Umbilical cord (tissue), 2 donors: ENCODE results near the gene RBM20. TPM values are rescaled to one million over a fixed set of nuclear protein-coding genes. Genes with fewer than 3 reads are reported as not detected.
"Not testable (repeated sequence)": the region's sequence is repeated elsewhere in the genome, so short reads cannot be mapped to it uniquely, and the experiment has no call there.

Experiments
- DNase-seq: peaks from one replicate; pipeline ENCODE4 v3.0.0-alpha.2; 2015; ENCODE audit warnings: low spot score
- total RNA-seq: library from RNA; depleted of rRNA; stranded (reverse); fragments of >200 nt; gene quantifications from one replicate; pipeline ENCODE4 v1.2.3, GENCODE V29; 2014; ENCODE audit warnings: low replicate concordance; ENCODE audit not compliant: insufficient read depth

Gene RBM20
- total RNA-seq, 1 donor from 2014 or later, result 2.2 TPM

GRCh38 chr10:110704906-110705476 lies 60.9 kb downstream of the RBM20 start:
- DNase-seq, result no peak

GRCh38 chr10:110705596-110705995 lies 61.5 kb downstream of the RBM20 start:
- DNase-seq, result not testable (repeated sequence)

GRCh38 chr10:110706690-110707098 lies 62.6 kb downstream of the RBM20 start:
- DNase-seq, result peak; percentile 73

- no peak for DNase-seq
Measured at GRCh38 chr10:110708776-110709443, 64.8 kb downstream of the RBM20 start.

GRCh38 chr10:110709444-110709828 lies 65.3 kb downstream of the RBM20 start:
- no peak for DNase-seq

GRCh38 chr10:110709964-110710587 lies 65.9 kb downstream of the RBM20 start:
- DNase-seq, result no peak

- DNase-seq, result no peak
Measured at GRCh38 chr10:110710621-110711020, 66.5 kb downstream of the RBM20 start.

GRCh38 chr10:110711382-110711781 lies 67.2 kb downstream of the RBM20 start:
- no peak for DNase-seq

GRCh38 chr10:110714356-110714755 lies 70.2 kb downstream of the RBM20 start:
- no peak for DNase-seq

GRCh38 chr10:110717781-110718589 lies 73.8 kb downstream of the RBM20 start:
- DNase-seq, result peak; percentile 15

GRCh38 chr10:110721406-110722038 lies 77.4 kb downstream of the RBM20 start:
- DNase-seq, result no peak

- no peak for DNase-seq
Measured at GRCh38 chr10:110723224-110723891, 79.2 kb downstream of the RBM20 start.

GRCh38 chr10:110724116-110724921 lies 80.2 kb downstream of the RBM20 start:
- DNase-seq, result no peak

GRCh38 chr10:110724937-110725336 lies 80.8 kb downstream of the RBM20 start:
- DNase-seq, result no peak

- no peak for DNase-seq
Measured at GRCh38 chr10:110725801-110726630, 81.9 kb downstream of the RBM20 start.

GRCh38 chr10:110727785-110728184 lies 83.6 kb downstream of the RBM20 start:
- not testable (repeated sequence) for DNase-seq

GRCh38 chr10:110730345-110731050 lies 86.4 kb downstream of the RBM20 start:
- DNase-seq, result no peak

GRCh38 chr10:110733218-110733952 lies 89.2 kb downstream of the RBM20 start:
- peak; percentile 44 for DNase-seq
